H9 (cell line): Measurements from ENCODE around the gene TERB1. TPM values are rescaled to one million over a fixed set of nuclear protein-coding genes. Genes with fewer than 3 reads are reported as not detected.

Experiments used
- DNase-seq: peaks from one replicate; pipeline ENCODE4 v3.0.0-alpha.2; 2017
- H2AFZ ChIP-seq: one replicate; pipeline ENCODE4 v1.6.1; 2013; ENCODE audit warnings: mild to moderate bottlenecking, low read length, control low read depth, moderate library complexity
- H2AK5ac ChIP-seq: 2 replicates; pipeline ENCODE4 v1.6.1; 2013; ENCODE audit warnings: low read length, control low read depth, mixed read lengths; ENCODE audit not compliant: insufficient read length
- H2BK120ac ChIP-seq: one replicate; pipeline ENCODE4 v1.6.1; 2013; ENCODE audit warnings: low read depth, mild to moderate bottlenecking, low read length, control low read depth, inconsistent platforms; ENCODE audit not compliant: poor library complexity, severe bottlenecking
- H2BK12ac ChIP-seq: 2 replicates; pipeline ENCODE4 v1.6.1; 2013; ENCODE audit warnings: low read length, control low read depth, mixed read lengths, low read depth; ENCODE audit not compliant: insufficient read length
- H2BK15ac ChIP-seq: 2 replicates; pipeline ENCODE4 v1.6.1; 2013; ENCODE audit warnings: low read depth, low read length, control low read depth
- H2BK20ac ChIP-seq: one replicate; pipeline ENCODE4 v1.6.1; 2013; ENCODE audit warnings: low read depth, mild to moderate bottlenecking, low read length, control low read depth, inconsistent platforms; ENCODE audit not compliant: poor library complexity, severe bottlenecking
- H2BK5ac ChIP-seq: 2 replicates; pipeline ENCODE4 v1.6.1; 2013; ENCODE audit warnings: low read length, control low read depth, mixed read lengths; ENCODE audit not compliant: insufficient read length
- H3K14ac ChIP-seq: 2 replicates; pipeline ENCODE4 v1.6.1; 2013; ENCODE audit warnings: low read length, control low read depth; ENCODE audit not compliant: insufficient read depth
- H3K18ac ChIP-seq: 2 replicates; pipeline ENCODE4 v1.6.1; 2013; ENCODE audit warnings: low read depth, mild to moderate bottlenecking, mixed read lengths, low read length, control low read depth; ENCODE audit not compliant: insufficient read length
- H3K23ac ChIP-seq: 2 replicates; pipeline ENCODE4 v1.6.1; 2013; ENCODE audit warnings: low read length, control low read depth, mixed read lengths, low read depth; ENCODE audit not compliant: insufficient read length
- H3K23me2 ChIP-seq: 2 replicates; pipeline ENCODE4 v1.6.1; 2013; ENCODE audit warnings: low read depth, mild to moderate bottlenecking, mixed read lengths, low read length, control low read depth; ENCODE audit not compliant: insufficient read length, poor library complexity, severe bottlenecking
- H3K27ac ChIP-seq: 2 replicates; pipeline ENCODE4 v1.5.1; 2013; ENCODE audit warnings: low read length, control low read depth, mixed read lengths, low read depth; ENCODE audit not compliant: insufficient read length
- H3K27me3 ChIP-seq: 2 replicates; pipeline ENCODE4 v1.6.1; 2013; ENCODE audit warnings: low read length, control low read depth, inconsistent platforms; ENCODE audit not compliant: insufficient read depth
- H3K4ac ChIP-seq: 2 replicates; pipeline ENCODE4 v1.6.1; 2013; ENCODE audit warnings: low read depth, mild to moderate bottlenecking, control low read depth, inconsistent platforms, low read length, moderate library complexity
- H3K4me1 ChIP-seq: 2 replicates; pipeline ENCODE4 v1.6.1; 2013; ENCODE audit warnings: low read length, control low read depth, inconsistent platforms; ENCODE audit not compliant: insufficient read depth
- H3K4me2 ChIP-seq: 2 replicates; pipeline ENCODE4 v1.6.1; 2013; ENCODE audit warnings: low read length, control low read depth, mixed read lengths; ENCODE audit not compliant: insufficient read length, insufficient read depth
- H3K56ac ChIP-seq: 2 replicates; pipeline ENCODE4 v1.6.1; 2013; ENCODE audit warnings: low read depth, mild to moderate bottlenecking, mixed read lengths, low read length, control low read depth; ENCODE audit not compliant: insufficient read length
- H3K79me1 ChIP-seq: 2 replicates; pipeline ENCODE4 v1.6.1; 2013; ENCODE audit warnings: low read depth, mild to moderate bottlenecking, moderate library complexity, low read length, control low read depth, inconsistent platforms; ENCODE audit not compliant: insufficient read depth, poor library complexity, severe bottlenecking
- H3K79me2 ChIP-seq: 2 replicates; pipeline ENCODE4 v1.6.1; 2013; ENCODE audit warnings: low read length, control low read depth, inconsistent platforms; ENCODE audit not compliant: insufficient read depth
- H3K9ac ChIP-seq: 2 replicates; pipeline ENCODE4 v1.6.1; 2013; ENCODE audit warnings: low read length, control low read depth, mixed read lengths; ENCODE audit not compliant: insufficient read length; ENCODE audit errors: extremely low read depth
- H3K9me3 ChIP-seq: one replicate; pipeline ENCODE4 v1.6.1; 2013; ENCODE audit warnings: low read depth, low read length, inconsistent platforms; ENCODE audit not compliant: control insufficient read depth
- H3T11ph ChIP-seq: one replicate; pipeline ENCODE4 v1.6.1; 2013; ENCODE audit warnings: mild to moderate bottlenecking, low read length, control low read depth, inconsistent platforms
- H4K20me1 ChIP-seq: one replicate; pipeline ENCODE4 v1.6.1; 2013; ENCODE audit not compliant: control insufficient read depth, insufficient read length, insufficient read depth
- H4K5ac ChIP-seq: 2 replicates; pipeline ENCODE4 v1.6.1; 2013; ENCODE audit warnings: low read depth, mild to moderate bottlenecking, mixed read lengths, low read length, control low read depth; ENCODE audit not compliant: insufficient read length
- H4K8ac ChIP-seq: replicated peaks from 2 replicates; pipeline ENCODE4 v1.6.1; 2013; ENCODE audit warnings: low read length, control low read depth, mixed read lengths, low read depth; ENCODE audit not compliant: insufficient read length
- H4K91ac ChIP-seq: 2 replicates; pipeline ENCODE4 v1.6.1; 2013; ENCODE audit warnings: low read depth, mild to moderate bottlenecking, moderate library complexity, mixed read lengths, low read length, control low read depth; ENCODE audit not compliant: insufficient read length
- H3K27ac Mint-ChIP-seq, 3 experiments: 2 replicates in 2 of 3; 3 replicates in 1 of 3; pipeline ENCODE4 v1.8.0; 2020 to 2021; ENCODE audit warnings: mixed read lengths in 3 of 3, mild to moderate bottlenecking in 1 of 3, moderate library complexity in 1 of 3
- H3K27me3 Mint-ChIP-seq: 2 replicates; pipeline ENCODE4 v1.8.0; 2021; ENCODE audit warnings: low read depth, mild to moderate bottlenecking, moderate library complexity, mixed read lengths
- H3K36me3 Mint-ChIP-seq, 3 experiments: 2 replicates in 2 of 3; 3 replicates in 1 of 3; pipeline ENCODE4 v1.8.0; 2020 to 2021; ENCODE audit warnings: low read depth in 3 of 3, mixed read lengths in 3 of 3; ENCODE audit not compliant: insufficient read depth in 1 of 3
- H3K4me1 Mint-ChIP-seq, 2 experiments: 2 replicates each; pipeline ENCODE4 v1.8.0; 2020; ENCODE audit warnings: mixed read lengths in 2 of 2
- H3K4me3 Mint-ChIP-seq, 2 experiments: 2 replicates in 1 of 2; 3 replicates in 1 of 2; pipeline ENCODE4 v1.8.0; 2020 to 2021; ENCODE audit warnings: mild to moderate bottlenecking in 2 of 2, mixed read lengths in 2 of 2, moderate library complexity in 1 of 2
- H3K9me3 Mint-ChIP-seq, 2 experiments: 2 replicates in 1 of 2; 3 replicates in 1 of 2; pipeline ENCODE4 v1.8.0; 2020; ENCODE audit warnings: mild to moderate bottlenecking in 2 of 2, mixed read lengths in 2 of 2, moderate library complexity in 1 of 2
- CTCF ChIP-seq: fragments of 200-600 bp; sonication (generic); conservative IDR thresholded peaks from 3 replicates; pipeline ENCODE4 v1.8.0; 2021; ENCODE audit warnings: antibody characterized with exemption, mild to moderate bottlenecking
- WGBS: extraction: QIAGEN DNeasy Blood & Tissue Kit; methylation state at CpG from one replicate; pipeline ENCODE4 v1.1.7; 2013; ENCODE audit warnings: missing lambda C conversion rate, low lambda C conversion rate, mixed read lengths; ENCODE audit not compliant: insufficient read length; ENCODE audit errors: extremely low coverage; 5-methylcytosine and 5-hydroxymethylcytosine counted together
- total RNA-seq: library from RNA; stranded (reverse); gene quantifications from 2 replicates; pipeline ENCODE4 v1.2.1, GENCODE V29; 2021

Gene TERB1
- total RNA-seq, 1 experiment from 2014 or later = not detected

DNA sequence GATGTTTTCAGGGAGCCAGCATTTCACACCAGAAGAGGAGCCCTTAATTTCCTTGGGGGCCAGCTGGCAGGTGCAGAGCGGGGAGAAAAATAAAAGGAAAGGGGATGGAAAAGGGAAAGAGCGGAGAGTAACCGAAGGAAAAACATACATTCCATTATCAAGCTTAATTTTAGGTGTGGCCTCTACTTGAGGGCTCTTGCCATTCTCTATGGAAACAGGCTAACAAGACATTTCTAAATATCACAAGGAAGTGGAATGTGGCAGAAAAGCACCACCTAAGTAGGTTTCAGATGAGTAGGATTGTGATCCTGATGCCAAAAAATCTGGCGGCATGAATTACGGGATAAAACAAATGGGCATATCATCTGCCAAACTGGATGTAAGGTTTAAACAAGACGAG, 49.0 kb downstream of the TERB1 start:
- Histone ChIP-seq H3K79me1 (peaks cover 21% of the 10 kb centered on the region), H4K20me1 (peaks cover 5% of the 10 kb centered on the region), H3K18ac (no peak overlapping the region), H3K27ac (no peak overlapping the region), H2BK12ac (no peak overlapping the region), H2BK15ac (no peak overlapping the region), H3K56ac (no peak overlapping the region), H3K23ac (no peak overlapping the region), H3T11ph (no peak overlapping the region), H4K8ac (no peak overlapping the region), H3K14ac (no peak overlapping the region), H3K9ac (no peak overlapping the region), H3K79me2 (peaks cover 18% of the 10 kb centered on the region), H2AK5ac (no peak overlapping the region), H3K4me2 (no peak overlapping the region), H3K4ac (no peak overlapping the region), H4K5ac (no peak overlapping the region), H4K91ac (no peak overlapping the region), H2BK120ac (no peak overlapping the region), H3K27me3 (no peaks in the 10 kb centered on the region), H3K23me2 (peaks cover 8% of the 10 kb centered on the region), H3K4me1 (no peaks in the 10 kb centered on the region; the same call in 1 of the 2 replicates), H2BK5ac (no peak overlapping the region), H2BK20ac (no peak overlapping the region), H2AFZ (peak overlapping the region; percentile 99), H3K9me3 (no peaks in the 10 kb centered on the region)
- DNase-seq = no peak
- no peaks in the 10 kb centered on the region for H3K9me3 Mint-ChIP-seq
- WGBS = no CpG with 5 or more reads among the region's 6 CpGs
- TF ChIP-seq CTCF = no peak
- peaks cover 18 to 34% (median 33%) of the 10 kb centered on the region in 3 experiments for H3K36me3 Mint-ChIP-seq
- peaks cover 13% of the 10 kb centered on the region for H3K27me3 Mint-ChIP-seq
- H3K4me1 Mint-ChIP-seq = peaks cover 23 to 28% of the 10 kb centered on the region in 2 experiments
- H3K27ac Mint-ChIP-seq = no peak overlapping the region
- peak overlapping the region in 1 of 2 experiments; percentile 76; a peak in 1 of 5 replicates for H3K4me3 Mint-ChIP-seq
